Gastroesophageal sphincter (tissue), 4 donors: ENCODE data around the gene TRABD2B. TPM values are rescaled to one million over a fixed set of nuclear protein-coding genes. Genes with fewer than 3 reads are reported as not detected.

ENCODE experiments used
- ATAC-seq: fragments of 150-250 bp; one replicate; pipeline ENCODE4 v1.9.1; 2016; ENCODE audit warnings: mild to moderate bottlenecking, moderate library complexity
- H3K27ac ChIP-seq, 4 donors: fragments of 200-600 bp; sonication (generic) in 3 of 4; 1 replicate in 3 of 4; 2 replicates in 1 of 4; pipeline ENCODE4 v1.5.1; 2016 to 2019
- H3K27me3 ChIP-seq: fragments of 200-600 bp; sonication (generic); one replicate; pipeline ENCODE4 v1.5.1; 2019
- H3K36me3 ChIP-seq, 2 donors: fragments of 200-600 bp; sonication (generic); one replicate each; pipeline ENCODE4 v1.5.1; 2019; ENCODE audit warnings: control low read depth in 1 of 2
- H3K4me1 ChIP-seq, 3 donors: fragments of 200-600 bp; sonication (generic); 1 replicate in 2 of 3; 2 replicates in 1 of 3; pipeline ENCODE4 v1.5.1; 2016 to 2019; ENCODE audit warnings: control low read depth in 2 of 3
- H3K4me3 ChIP-seq, 2 donors: fragments of 200-600 bp; sonication (generic); one replicate each; pipeline ENCODE4 v1.5.1; 2019; ENCODE audit warnings: mild to moderate bottlenecking in 1 of 2, moderate library complexity in 1 of 2
- H3K9me3 ChIP-seq, 3 donors: fragments of 200-600 bp; sonication (generic); one replicate each; pipeline ENCODE4 v1.5.1; 2017 to 2019; ENCODE audit warnings: control low read depth in 2 of 3
- EP300 ChIP-seq: sonication (generic); formaldehyde crosslinking; IDR thresholded peaks from one replicate; pipeline ENCODE4 v1.6.1; 2017; ENCODE audit warnings: antibody characterized with exemption, mild to moderate bottlenecking
- POLR2A ChIP-seq, 2 donors: fragments of 450-650 bp; IDR thresholded peaks; one replicate each; pipeline ENCODE4 v1.6.1; 2017; ENCODE audit warnings: antibody characterized with exemption in 2 of 2, mild to moderate bottlenecking in 2 of 2, moderate library complexity in 1 of 2
- POLR2AphosphoS5 ChIP-seq: sonication (generic); formaldehyde crosslinking; IDR thresholded peaks from one replicate; pipeline ENCODE4 v1.6.1; 2017; ENCODE audit warnings: antibody characterized with exemption
- WGBS, 2 donors: methylation state at CpG; one replicate each; pipeline ENCODE4 v1.1.5; 2018; ENCODE audit warnings: low coverage in 1 of 2; 5-methylcytosine and 5-hydroxymethylcytosine counted together
- total RNA-seq, 4 donors: library from RNA; depleted of rRNA; stranded (reverse); fragments of >200 nt; gene quantifications; one replicate each; pipeline ENCODE4 v1.1.0, GENCODE V29; 2016
- TF ChIP-seq, protein P1 (sequence below), 4 experiments: fragments of 200-600 bp in 2 of 4; fragments of 450-650 bp in 2 of 4; sonication (generic) in 1 of 4; IDR thresholded peaks; one replicate each; pipeline ENCODE4 v1.5.1; 2017 to 2019; ENCODE audit warnings: antibody characterized with exemption in 4 of 4, mild to moderate bottlenecking in 2 of 4, moderate library complexity in 2 of 4

TRABD2B gene
- total RNA-seq, 4 donors from 2014 or later = 2.6 to 6.5 (median 3.4) TPM

DNA sequence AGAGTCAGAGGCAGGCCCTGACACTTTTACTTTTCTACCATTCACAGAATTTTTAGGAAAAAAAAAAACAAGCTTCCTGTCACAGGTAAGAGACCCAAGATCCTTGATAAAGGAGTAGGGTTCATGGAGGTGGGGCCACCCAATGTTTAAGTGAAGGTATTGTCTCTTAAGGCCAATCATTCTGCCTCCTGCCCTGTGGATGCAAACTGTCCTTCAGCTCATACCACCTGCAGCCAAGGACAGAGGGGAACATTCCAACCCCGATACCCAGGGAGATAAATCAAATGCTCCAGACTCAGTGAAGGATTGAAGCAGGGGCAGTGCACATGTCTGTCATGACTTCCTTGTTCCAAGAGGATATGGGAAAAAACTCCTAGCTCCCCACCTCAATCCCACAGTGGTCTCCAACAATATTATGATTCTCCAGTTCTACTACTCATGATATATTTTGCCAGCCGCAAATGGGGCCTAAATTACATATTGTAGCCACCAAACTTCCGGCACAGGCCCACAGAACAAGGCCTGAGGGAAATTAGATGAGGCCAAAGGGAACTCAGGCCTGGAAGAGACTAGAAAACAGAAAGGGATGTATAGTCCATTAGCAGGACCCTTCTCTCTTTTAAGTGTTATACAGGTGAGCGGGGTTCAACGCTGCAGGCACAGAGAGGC is 59.5 kb downstream of the TRABD2B start:
- H3K27ac ChIP-seq = peak overlapping the region in 3 of 4 donors; percentile 14 to 49 (median 39)
- H3K4me1 ChIP-seq = peaks cover 0 to 35% (median 11%) of the 10 kb centered on the region in 3 donors
- 89 to 100% methylated on average over 2 to 5 of the region's 5 CpGs for WGBS, 2 donors
- ATAC-seq = no peak
- no peak overlapping the region for H3K4me3 ChIP-seq
- no peaks in the 10 kb centered on the region for H3K9me3 ChIP-seq
- no peaks in the 10 kb centered on the region for H3K36me3 ChIP-seq
- no peaks in the 10 kb centered on the region for H3K27me3 ChIP-seq
- no peak for TF ChIP-seq EP300
- no peak for TF ChIP-seq POLR2AphosphoS5
- no peak for TF ChIP-seq POLR2A (IDR thresholded peaks at IDR 0.05)
- TF ChIP-seq, protein P1, sequence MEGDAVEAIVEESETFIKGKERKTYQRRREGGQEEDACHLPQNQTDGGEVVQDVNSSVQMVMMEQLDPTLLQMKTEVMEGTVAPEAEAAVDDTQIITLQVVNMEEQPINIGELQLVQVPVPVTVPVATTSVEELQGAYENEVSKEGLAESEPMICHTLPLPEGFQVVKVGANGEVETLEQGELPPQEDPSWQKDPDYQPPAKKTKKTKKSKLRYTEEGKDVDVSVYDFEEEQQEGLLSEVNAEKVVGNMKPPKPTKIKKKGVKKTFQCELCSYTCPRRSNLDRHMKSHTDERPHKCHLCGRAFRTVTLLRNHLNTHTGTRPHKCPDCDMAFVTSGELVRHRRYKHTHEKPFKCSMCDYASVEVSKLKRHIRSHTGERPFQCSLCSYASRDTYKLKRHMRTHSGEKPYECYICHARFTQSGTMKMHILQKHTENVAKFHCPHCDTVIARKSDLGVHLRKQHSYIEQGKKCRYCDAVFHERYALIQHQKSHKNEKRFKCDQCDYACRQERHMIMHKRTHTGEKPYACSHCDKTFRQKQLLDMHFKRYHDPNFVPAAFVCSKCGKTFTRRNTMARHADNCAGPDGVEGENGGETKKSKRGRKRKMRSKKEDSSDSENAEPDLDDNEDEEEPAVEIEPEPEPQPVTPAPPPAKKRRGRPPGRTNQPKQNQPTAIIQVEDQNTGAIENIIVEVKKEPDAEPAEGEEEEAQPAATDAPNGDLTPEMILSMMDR (IDR thresholded peaks at IDR 0.05) = no peak

DNA sequence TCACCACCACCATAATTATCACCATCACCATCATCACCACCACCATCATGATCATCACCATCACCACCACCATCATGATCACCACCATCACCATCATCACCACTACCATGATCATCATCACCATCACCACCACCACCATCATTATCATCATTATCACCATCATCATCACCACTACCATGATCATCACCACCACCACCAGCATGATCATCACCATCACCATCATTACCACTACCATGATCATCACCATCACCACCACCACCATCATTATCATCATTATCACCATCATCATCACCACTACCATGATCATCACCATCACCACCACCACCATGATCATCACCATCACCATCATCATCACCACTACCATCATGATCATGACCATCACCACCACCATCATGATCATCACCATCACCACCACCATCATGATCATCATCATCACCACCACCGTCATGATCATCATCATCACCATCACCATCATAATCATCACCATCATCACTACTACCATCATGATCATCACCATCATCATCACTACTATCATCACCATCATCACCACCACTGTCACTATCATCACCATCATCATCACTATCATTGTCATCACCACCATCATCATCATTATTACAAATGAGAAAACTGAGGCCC is 60.2 kb downstream of the TRABD2B start:
- Histone ChIP-seq H3K4me1 (peaks cover 0 to 35% (median 11%) of the 10 kb centered on the region in 3 donors), H3K27ac (no peak overlapping the region), H3K4me3 (no peak overlapping the region), H3K36me3 (no peaks in the 10 kb centered on the region), H3K27me3 (no peaks in the 10 kb centered on the region), H3K9me3 (no peaks in the 10 kb centered on the region)
- TF ChIP-seq POLR2AphosphoS5 = no peak
- TF ChIP-seq EP300 = no peak
- TF ChIP-seq, protein P1 (IDR thresholded peaks at IDR 0.05) = no peak
- TF ChIP-seq POLR2A (IDR thresholded peaks at IDR 0.05) = no peak
- 75 to 91% methylated on average over 1 of the region's 1 CpG for WGBS, 2 donors
- no peak for ATAC-seq

- H3K27me3 ChIP-seq = no peaks in the 10 kb centered on the region
- TF ChIP-seq POLR2A (IDR thresholded peaks at IDR 0.05) = no peak
- TF ChIP-seq POLR2AphosphoS5 = no peak
- TF ChIP-seq, protein P1 (IDR thresholded peaks at IDR 0.05) = no peak
- no peak for TF ChIP-seq EP300
- H3K4me3 ChIP-seq = no peak overlapping the region
- no peak for ATAC-seq
- 0 to 43% methylated on average over 1 of the region's 1 CpG for WGBS, 2 donors
- no peaks in the 10 kb centered on the region for H3K9me3 ChIP-seq
- no peaks in the 10 kb centered on the region for H3K36me3 ChIP-seq
- peak overlapping the region in 2 of 4 donors; percentile 62 to 72 for H3K27ac ChIP-seq
- peaks cover 0 to 35% (median 11%) of the 10 kb centered on the region in 3 donors for H3K4me1 ChIP-seq
Observed at GRCh38 chr1:47935856-47936255, 61.3 kb downstream of the TRABD2B start.

GRCh38 chr1:47935163-47935562 is 62.0 kb downstream of the TRABD2B start:
- Histone ChIP-seq H3K27me3 (no peaks in the 10 kb centered on the region), H3K4me3 (no peak overlapping the region), H3K9me3 (no peaks in the 10 kb centered on the region), H3K36me3 (no peaks in the 10 kb centered on the region), H3K4me1 (peaks cover 0 to 38% (median 11%) of the 10 kb centered on the region in 3 donors), H3K27ac (peak overlapping the region in 3 of 4 donors; percentile 60 to 76 (median 72))
- 36 to 86% methylated on average over 1 to 4 of the region's 4 CpGs for WGBS, 2 donors
- peak; percentile 79 for ATAC-seq
- TF ChIP-seq POLR2AphosphoS5 = peak; percentile 65
- TF ChIP-seq EP300 = no peak
- TF ChIP-seq, protein P1 (IDR thresholded peaks at IDR 0.05) = no peak
